ENCODE data around the gene EGR1. TPM values are rescaled to one million over a fixed set of nuclear protein-coding genes. Genes with fewer than 3 reads are reported as not detected.

EGR1 gene
- polyA plus RNA-seq, 2 of the 4 experiments (the other 2 are of a cell fraction): 0.59 to 49.3 TPM

- peak overlapping the region; percentile 70 to 88 for H3K27ac ChIP-seq
- peak overlapping the region; percentile 50 for H3K4me3 ChIP-seq
- ATAC-seq (peak; percentile 81 to 86), DNase-seq (ENCODE audit: low read depth in 1 of 2, low spot score in 1 of 2) (peak; percentile 54 to 69), FAIRE-seq (no peak)
- H3K9me3 ChIP-seq: no peaks in the 10 kb centered on the region
- peaks cover 9% of the 10 kb centered on the region; the same call in 1 of the 3 replicates for H3K4me1 ChIP-seq
- POLR2A ChIA-PET: interaction anchor here (1.3 kb wide), 1 partner anchor 26 kb away, joined by 4 read pairs; the partner anchor contains the start of gene EGR1
- WGBS (ENCODE audit: missing lambda C conversion rate): 21% methylated on average over 46 of the region's 93 CpGs
- H3K4me2 ChIP-seq: peak overlapping the region; percentile 94
- no peak for TF ChIP-seq NFE2L2 (conservative IDR thresholded peaks at IDR 0.05; ENCODE audit: low read length)
- peak; percentile 56; the same call in 1 of the 2 replicates for TF ChIP-seq E2F6 (IDR thresholded peaks at IDR 0.05; ENCODE audit: borderline replicate concordance, low read depth)
- TF ChIP-seq ELK1 (IDR thresholded peaks at IDR 0.05; ENCODE audit: low read depth, low read length): 0 out of 2 replicates have a peak, but pooled peaks have one; percentile 76
- TF ChIP-seq FOXS1 (CRISPR knock-in tag; IDR thresholded peaks at IDR 0.05): no peak
- TF ChIP-seq RFX5 (IDR thresholded peaks at IDR 0.05): no peak
- TF ChIP-seq ZFP36 (IDR thresholded peaks at IDR 0.05; ENCODE audit: borderline replicate concordance, partially characterized antibody): no peak
- no peak for TF ChIP-seq MAZ (IDR thresholded peaks at IDR 0.05; ENCODE audit: borderline replicate concordance, low read depth, low read length)
- no peak for TF ChIP-seq HMGXB4 (CRISPR knock-in tag; IDR thresholded peaks at IDR 0.05; ENCODE audit: borderline replicate concordance)
- TF ChIP-seq CBX8 (IDR thresholded peaks at IDR 0.05): no peak
- TF ChIP-seq POLR2AphosphoS2 (conservative IDR thresholded peaks at IDR 0.05; ENCODE audit: low read length): no peak
- TF ChIP-seq MAX (IDR thresholded peaks at IDR 0.05): peak; percentile 60; the same call in 1 of the 2 replicates
- TF ChIP-seq KDM1A (IDR thresholded peaks at IDR 0.05; ENCODE audit: low read depth): no peak
- TF ChIP-seq GATA3 (IDR thresholded peaks at IDR 0.05; ENCODE audit: borderline replicate concordance): no peak
- no peak for TF ChIP-seq MAFK (IDR thresholded peaks at IDR 0.05; ENCODE audit: partially characterized antibody)
- TF ChIP-seq BHLHE40 (IDR thresholded peaks at IDR 0.05; ENCODE audit: low read depth, low read length): no peak
- TF ChIP-seq SREBF2 (IDR thresholded peaks at IDR 0.05): no peak
- TF ChIP-seq MYC (IDR thresholded peaks at IDR 0.05; ENCODE audit: borderline replicate concordance, low read length): no peak
- TF ChIP-seq POLR2A (IDR thresholded peaks at IDR 0.05; ENCODE audit: low read length): no peak
- TF ChIP-seq ZC3H11A (IDR thresholded peaks at IDR 0.05): no peak
- TF ChIP-seq HDAC2 (IDR thresholded peaks at IDR 0.05): no peak
- TF ChIP-seq TFCP2L1 (CRISPR knock-in tag; IDR thresholded peaks at IDR 0.05): no peak
- no peak for TF ChIP-seq TP53 (CRISPR knock-in tag; IDR thresholded peaks at IDR 0.05)
- TF ChIP-seq FOSL2 (IDR thresholded peaks at IDR 0.05): no peak
- no peak for TF ChIP-seq FOSL2 (CRISPR knock-in tag; IDR thresholded peaks at IDR 0.05)
- no peak for TF ChIP-seq PBX3 (IDR thresholded peaks at IDR 0.05)
- TF ChIP-seq PHF8 (IDR thresholded peaks at IDR 0.05; ENCODE audit: borderline replicate concordance, low read depth): peak; percentile 32; the same call in 1 of the 2 replicates
- no peak for TF ChIP-seq KDM5A (IDR thresholded peaks at IDR 0.05)
- CTCF ChIA-PET: interaction anchor here (1.6 to 15.2 kb wide), 5 partner anchors 12 to 44 kb away, joined by 4 to 199 read pairs (median 13); partner anchors contain the start of gene EGR1
Observed at GRCh38 chr5:138491669-138492559, 26.6 kb downstream of the EGR1 start.
